Panc1 (cell line): ENCODE data around the gene PCSK2. TPM values are rescaled to one million over a fixed set of nuclear protein-coding genes. Genes with fewer than 3 reads are reported as not detected.

Experiments used
- ATAC-seq: fragments of 200-7000 bp; cut with Tn5 transposase; 2 replicates; pipeline ENCODE4 v1.9.1; 2020; ENCODE audit warnings: mild to moderate bottlenecking, moderate library complexity
- BruUV-seq: library from RNA; stranded (reverse); fragments of 400-500 nt; replicated peaks from 2 replicates; lab custom pipeline; 2021; lab: Mats Ljungman, UMichigan
- CTCF ChIA-PET: fragments of 300-600 bp; sonication (Branson Sonifier 250); formaldehyde crosslinking; loops from one replicate; lab custom pipeline; 2022; ENCODE audit warnings: antibody characterized with exemption; lab: Charles Lee
- POLR2A ChIA-PET: fragments of 300-600 bp; sonication (Branson Sonifier 250); formaldehyde crosslinking; loops from one replicate; lab custom pipeline; 2022; ENCODE audit warnings: antibody characterized with exemption; lab: Charles Lee
- DNase-seq: peaks from one replicate; pipeline ENCODE4 v3.0.0-alpha.2; 2010; ENCODE audit warnings: low read depth, low spot score
- H3K27ac ChIP-seq: 2 replicates; pipeline ENCODE4 v1.5.1; 2011; ENCODE audit warnings: mild to moderate bottlenecking, low read length, inconsistent platforms
- H3K27me3 ChIP-seq: fragments of 200-500 bp; sonication (Bioruptor generic); 2 replicates; pipeline ENCODE4 v1.6.0; 2014; ENCODE audit warnings: low read length, inconsistent platforms; ENCODE audit not compliant: control insufficient read depth, insufficient read depth
- H3K36me3 ChIP-seq: fragments of 200-500 bp; sonication (Bioruptor generic); 2 replicates; pipeline ENCODE4 v1.5.1; 2014; ENCODE audit warnings: inconsistent platforms, mild to moderate bottlenecking, low read length, moderate library complexity; ENCODE audit not compliant: control insufficient read depth, insufficient read depth
- H3K4me1 ChIP-seq: 2 replicates; pipeline ENCODE4 v1.5.1; 2011; ENCODE audit warnings: inconsistent platforms, mild to moderate bottlenecking, low read length, moderate library complexity; ENCODE audit not compliant: control insufficient read depth, insufficient read depth
- H3K4me3 ChIP-seq, 2 experiments: 2 replicates each; pipeline ENCODE4 v1.5.1; 2011 to 2012; ENCODE audit warnings: low read depth in 2 of 2, low read length in 2 of 2, mild to moderate bottlenecking in 2 of 2, inconsistent platforms in 1 of 2, moderate library complexity in 1 of 2
- H3K9me3 ChIP-seq: fragments of 200-500 bp; sonication (Bioruptor generic); 2 replicates; pipeline ENCODE4 v1.5.1; 2014; ENCODE audit warnings: low read depth, mild to moderate bottlenecking, inconsistent platforms, low read length, moderate library complexity; ENCODE audit not compliant: control insufficient read depth, insufficient read depth
- POLR2AphosphoS5 ChIP-seq: IDR thresholded peaks from 2 replicates; pipeline ENCODE4 v1.6.1; 2012; ENCODE audit warnings: mild to moderate bottlenecking, low read depth, low read length, moderate library complexity
- REST ChIP-seq, 2 experiments: IDR thresholded peaks; 2 replicates each; pipeline ENCODE4 v1.6.1; 2011 to 2012; ENCODE audit warnings: low read depth in 2 of 2, control low read depth in 1 of 2, low read length in 1 of 2, mild to moderate bottlenecking in 1 of 2, moderate library complexity in 1 of 2; ENCODE audit not compliant: insufficient read depth in 1 of 2
- SIN3A ChIP-seq: IDR thresholded peaks from 2 replicates; pipeline ENCODE4 v1.6.1; 2012; ENCODE audit warnings: low read depth, mild to moderate bottlenecking, low read length, moderate library complexity, borderline replicate concordance; ENCODE audit not compliant: insufficient read depth
- TCF7L2 ChIP-seq: IDR thresholded peaks from 2 replicates; pipeline ENCODE4 v1.6.1; 2011; ENCODE audit warnings: mild to moderate bottlenecking, low read depth, low read length, inconsistent platforms
- in situ Hi-C: cut with HindIII; loops from 2 replicates; pipeline ENCODE4 v1.10.0; 2016; ENCODE audit warnings: low sequenced_read_pairs, low pct_unique_long_range_greater_than_20kb
- intact Hi-C: fragments of 100-400 bp; cut with micrococcal nuclease; formaldehyde crosslinking; loops from one replicate; pipeline ENCODE4 v1.10.0; 2022; ENCODE audit not compliant: unreplicated experiment
- total RNA-seq: library from RNA; stranded (reverse); gene quantifications from one replicate; pipeline ENCODE4 v1.2.1, GENCODE V29; 2021; ENCODE audit not compliant: unreplicated experiment
- TF ChIP-seq, protein P1 (sequence below): fragments of 450-650 bp; IDR thresholded peaks from 2 replicates; pipeline ENCODE4 v1.5.1; 2017; ENCODE audit warnings: mild to moderate bottlenecking

PCSK2 gene
- total RNA-seq, 1 experiment from 2014 or later, result not detected

DNA sequence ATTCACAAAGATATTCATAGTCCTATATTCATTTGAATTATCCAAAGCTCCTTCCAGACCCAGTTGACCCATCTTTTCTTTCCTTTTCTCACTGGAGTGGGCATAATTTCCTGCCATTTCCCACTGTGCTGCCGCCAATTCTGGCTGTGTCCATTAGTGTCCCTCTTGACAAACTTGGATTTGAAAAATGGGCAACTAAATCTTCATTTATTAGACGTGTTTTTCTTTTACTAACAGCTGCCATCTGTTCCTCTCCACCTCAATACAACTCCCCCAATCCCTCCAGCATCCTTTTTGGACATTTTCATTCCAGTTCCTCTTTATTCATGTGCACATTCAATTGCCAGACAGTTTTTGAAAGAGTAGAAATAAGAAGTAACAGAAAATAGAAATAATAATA lies 90.5 kb downstream of the PCSK2 start:
- BruUV-seq, result no TSS peak
- H3K36me3 ChIP-seq, result no peaks in the 10 kb centered on the region
- H3K27me3 ChIP-seq, result peaks cover 21% of the 10 kb centered on the region
- H3K9me3 ChIP-seq, result no peaks in the 10 kb centered on the region
- ATAC-seq, result no peak
- in situ Hi-C loops (no loop called here), intact Hi-C loops (no loop called here)
- CTCF ChIA-PET, result no interaction called here
- POLR2A ChIA-PET, result no interaction called here
- no peak for DNase-seq
- H3K27ac ChIP-seq, result no peak overlapping the region
- no peaks in the 10 kb centered on the region; the same call in 1 of the 2 replicates for H3K4me1 ChIP-seq
- no peak for TF ChIP-seq POLR2AphosphoS5
- TF ChIP-seq TCF7L2, result no peak
- TF ChIP-seq REST (IDR thresholded peaks at IDR 0.05; ENCODE audit: insufficient read depth in 1 of 2, low read depth in 2 of 2, low read length in 1 of 2), result no peak
- TF ChIP-seq, protein P1, sequence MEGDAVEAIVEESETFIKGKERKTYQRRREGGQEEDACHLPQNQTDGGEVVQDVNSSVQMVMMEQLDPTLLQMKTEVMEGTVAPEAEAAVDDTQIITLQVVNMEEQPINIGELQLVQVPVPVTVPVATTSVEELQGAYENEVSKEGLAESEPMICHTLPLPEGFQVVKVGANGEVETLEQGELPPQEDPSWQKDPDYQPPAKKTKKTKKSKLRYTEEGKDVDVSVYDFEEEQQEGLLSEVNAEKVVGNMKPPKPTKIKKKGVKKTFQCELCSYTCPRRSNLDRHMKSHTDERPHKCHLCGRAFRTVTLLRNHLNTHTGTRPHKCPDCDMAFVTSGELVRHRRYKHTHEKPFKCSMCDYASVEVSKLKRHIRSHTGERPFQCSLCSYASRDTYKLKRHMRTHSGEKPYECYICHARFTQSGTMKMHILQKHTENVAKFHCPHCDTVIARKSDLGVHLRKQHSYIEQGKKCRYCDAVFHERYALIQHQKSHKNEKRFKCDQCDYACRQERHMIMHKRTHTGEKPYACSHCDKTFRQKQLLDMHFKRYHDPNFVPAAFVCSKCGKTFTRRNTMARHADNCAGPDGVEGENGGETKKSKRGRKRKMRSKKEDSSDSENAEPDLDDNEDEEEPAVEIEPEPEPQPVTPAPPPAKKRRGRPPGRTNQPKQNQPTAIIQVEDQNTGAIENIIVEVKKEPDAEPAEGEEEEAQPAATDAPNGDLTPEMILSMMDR, result no peak
- TF ChIP-seq SIN3A, result no peak
- H3K4me3 ChIP-seq, result no peak overlapping the region

DNA sequence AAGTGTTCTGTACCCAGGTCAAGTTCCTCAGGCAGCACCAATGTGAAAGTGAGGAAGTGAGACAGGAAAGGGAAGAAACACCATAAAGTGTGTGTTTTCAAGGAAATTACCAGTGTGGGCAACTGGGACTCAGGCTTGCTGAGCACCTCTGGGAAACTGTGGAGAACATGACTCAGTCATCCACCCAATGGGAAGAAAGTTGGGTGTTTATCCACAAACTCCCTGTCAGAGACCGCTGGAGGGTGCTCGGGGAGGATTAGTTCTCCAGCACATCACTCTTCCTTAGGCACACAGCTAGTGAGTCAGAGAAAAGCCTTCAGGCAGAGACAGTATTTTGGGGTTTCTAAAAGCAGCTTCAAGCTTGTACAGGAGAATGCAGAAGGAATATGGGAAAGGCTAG lies 93.6 kb downstream of the PCSK2 start:
- H3K4me1 ChIP-seq, result no peaks in the 10 kb centered on the region
- ATAC-seq (no peak), DNase-seq (no peak)
- in situ Hi-C loops, result no loop called here
- H3K4me3 ChIP-seq, result no peak overlapping the region
- intact Hi-C loops, result no loop called here
- H3K27ac ChIP-seq, result no peak overlapping the region
- CTCF ChIA-PET, result interaction anchor here (0.6 kb wide), 1 partner anchor 337 kb away, joined by 5 read pairs; no protein-coding TSS in a partner anchor
- peaks cover 15% of the 10 kb centered on the region for H3K27me3 ChIP-seq
- H3K36me3 ChIP-seq, result no peaks in the 10 kb centered on the region
- no TSS peak for BruUV-seq
- POLR2A ChIA-PET, result no interaction called here
- TF ChIP-seq POLR2AphosphoS5 (no peak), REST (IDR thresholded peaks at IDR 0.05; ENCODE audit: insufficient read depth in 1 of 2, low read depth in 2 of 2, low read length in 1 of 2) (no peak), SIN3A (no peak), TCF7L2 (no peak)
- TF ChIP-seq, protein P1, result no peak
- no peaks in the 10 kb centered on the region for H3K9me3 ChIP-seq
